Heart right ventricle (tissue), 16 donors: ENCODE results near the gene SPON1. TPM values are rescaled to one million over a fixed set of nuclear protein-coding genes. Genes with fewer than 3 reads are reported as not detected.
"Not testable (repeated sequence)": the region's sequence is repeated elsewhere in the genome, so short reads cannot be mapped to it uniquely, and the experiment has no call there.

ENCODE experiments used
- ATAC-seq, 8 donors: fragments of 200-7000 bp; cut with Tn5 transposase; one replicate each; pipeline ENCODE4 v1.9.1; 2020; ENCODE audit warnings: mild to moderate bottlenecking in 8 of 8, moderate library complexity in 8 of 8, moderate number of reproducible peaks in 1 of 8
- DNase-seq, 2 donors: peaks; one replicate each; pipeline ENCODE4 v3.0.0-alpha.2; 2020
- H3K27ac ChIP-seq, 10 donors: fragments of 200-600 bp; sonication (generic) in 2 of 10; one replicate each; pipeline versions ENCODE4 v1.5.0 to v1.8.0; 2020 to 2022; ENCODE audit warnings: mild to moderate bottlenecking in 3 of 10
- H3K27me3 ChIP-seq, 7 donors: fragments of 200-600 bp; one replicate each; pipeline ENCODE4 v1.8.0; 2021 to 2022; ENCODE audit warnings: mild to moderate bottlenecking in 2 of 7
- H3K36me3 ChIP-seq, 9 donors: fragments of 200-600 bp; sonication (generic) in 1 of 9; one replicate each; pipeline versions ENCODE4 v1.5.0 to v1.8.0; 2020 to 2022; ENCODE audit warnings: mild to moderate bottlenecking in 2 of 9
- H3K4me1 ChIP-seq, 9 donors: fragments of 200-600 bp; sonication (generic) in 1 of 9; one replicate each; pipeline versions ENCODE4 v1.5.0 to v1.8.0; 2020 to 2022; ENCODE audit warnings: mild to moderate bottlenecking in 4 of 9
- H3K4me3 ChIP-seq, 10 donors: fragments of 200-600 bp; sonication (generic) in 2 of 10; one replicate each; pipeline versions ENCODE4 v1.5.0 to v1.8.0; 2020 to 2022; ENCODE audit warnings: mild to moderate bottlenecking in 7 of 10, moderate library complexity in 2 of 10
- H3K9me3 ChIP-seq, 11 donors: fragments of 200-600 bp in 10 of 11; sonication (generic) in 2 of 11; one replicate each; pipeline versions ENCODE4 v1.5.0 to v1.8.0; 2013 to 2022; ENCODE audit warnings: mild to moderate bottlenecking in 2 of 11, control low read depth in 1 of 11, moderate library complexity in 1 of 11
- CTCF ChIP-seq, 9 donors: fragments of 200-600 bp; sonication (generic) in 2 of 9; IDR thresholded peaks; one replicate each; pipeline versions ENCODE4 v1.5.0 to v1.8.0; 2021 to 2022; ENCODE audit warnings: antibody characterized with exemption in 9 of 9, mild to moderate bottlenecking in 5 of 9, moderate library complexity in 1 of 9
- WGBS, 2 donors: extraction: QIAGEN DNeasy Blood & Tissue Kit; methylation state at CpG; one replicate each; pipeline ENCODE4 v1.1.7; 2013; ENCODE audit warnings: inconsistent platforms in 1 of 2; 5-methylcytosine and 5-hydroxymethylcytosine counted together
- intact Hi-C, 10 donors: fragments of 100-400 bp; cut with DNase I; formaldehyde crosslinking; loops; one replicate each; pipeline versions ENCODE4 v1.11.1 to v1.14.2; 2022
- polyA plus RNA-seq, 2 donors: library from polyadenylated mRNA; stranded (reverse); fragments of 200-250 nt; gene quantifications; one replicate each; pipeline ENCODE4 v1.2.3, GENCODE V29; 2013
- total RNA-seq, 10 donors: library from RNA; stranded (reverse); fragmentation: NEBNext Ultra II Directional in 3 of 10; extraction: Animal tissue kit (Norgen Biotek cat#: 25700) in 3 of 10; gene quantifications; one replicate each; pipeline versions ENCODE4 v1.2.1 to v1.2.4, GENCODE V29; 2021 to 2023
- donor health status: Arrhythmogenic right ventricular cardiomyopathy.
- donor health status: ischemic (EF 13 %, LVEDD 7.1; RV severe dilation, severe dysfunction).
- donor health status: healthy with polysubstance abuse.
- donor health status: DM: no; HTN: yes; CAD: no.
- donor health status: DM: no; HTN: no; CAD: no.
- donor health status: ischemic (EF 25% LVEDD 6.9; RV normal size, moderate dysfunction).
- donor health status: ischemic (EF 25% LVEDD 5.7; RV mildly dilated, moderate dysfunction).
- donor health status: healthy.
- donor health status: DM: yes; HTN: yes; CAD: no.
- donor health status: Ischemic cardiomyopathy.
- donor health status: ischemic (EF 35%, LVEDD 5.7; RV mildly dilated, moderate dysfunction).
- donor health status: nonischemic (EF 11% LVEDD 7.7; RV severe dilation, severe dysfunction).
- donor health status: DM: yes; HTN: yes; CAD: no.
- donor health status: PGD.
- donor health status: ischemic (EF 29% LVEDD 5.4; RV normal size, mild dysfunction).
- donor health status: nonischemic (EF 23%, LVEDD 6.1; RV moderate dilation, normal function).

Gene SPON1
- total and polyA plus RNA-seq, 12 donors, result 2.9 to 14.7 (median 5.6) TPM

DNA sequence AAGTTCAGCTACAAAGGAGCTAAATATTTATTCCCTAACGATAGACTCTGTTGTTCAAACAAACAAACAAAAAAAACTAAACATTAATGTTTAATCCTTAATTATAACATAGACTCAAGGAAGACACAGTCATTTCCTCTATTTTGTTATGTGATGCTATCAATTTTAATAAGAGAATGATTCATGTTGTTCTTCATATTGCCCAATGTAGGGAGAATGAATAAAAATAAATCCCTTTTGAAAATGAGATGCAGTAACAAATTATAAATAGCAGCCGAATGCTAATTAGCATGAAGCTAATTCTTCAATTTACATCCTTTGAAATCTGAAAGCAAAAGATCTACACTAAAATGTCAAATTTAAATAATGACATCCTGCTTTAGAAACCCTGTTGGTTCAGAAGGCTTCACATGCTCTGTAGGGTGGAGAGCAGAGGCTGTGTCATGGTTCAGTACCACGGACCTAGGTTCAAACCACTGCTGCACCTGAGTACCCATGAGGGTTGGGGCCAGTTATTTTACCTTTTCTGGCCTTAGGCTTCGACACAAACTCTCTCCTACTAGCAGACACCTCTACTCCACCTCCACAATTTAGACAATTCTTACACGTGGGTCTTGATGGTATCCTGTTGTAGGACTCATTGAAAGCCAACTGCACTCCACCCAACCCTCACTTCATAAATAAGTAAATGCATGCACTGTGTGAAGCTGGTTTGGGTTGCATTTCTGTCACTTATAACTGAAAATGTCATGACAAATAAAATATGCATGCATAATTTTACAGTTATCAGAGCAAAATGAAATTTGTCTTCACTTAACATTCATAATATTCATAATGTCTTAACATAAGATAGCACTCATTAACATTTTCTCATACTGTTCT lies 307.4 kb downstream of the SPON1 start:
- no peak for TF ChIP-seq CTCF (IDR thresholded peaks at IDR 0.05)
- Histone ChIP-seq H3K4me3 (no peak overlapping the region), H3K27me3 (no peaks in the 10 kb centered on the region), H3K36me3 (peaks cover 0 to 22% (median 0%) of the 10 kb centered on the region in 9 donors), H3K4me1 (peaks cover 0 to 24% (median 0%) of the 10 kb centered on the region in 9 donors), H3K27ac (no peak overlapping the region), H3K9me3 (no peaks in the 10 kb centered on the region)
- ATAC-seq (no peak), DNase-seq (no peak)
- intact Hi-C loops, result no loop called here
- WGBS, 2 donors, result 84 to 88% methylated on average over 5 of the region's 5 CpGs

DNA sequence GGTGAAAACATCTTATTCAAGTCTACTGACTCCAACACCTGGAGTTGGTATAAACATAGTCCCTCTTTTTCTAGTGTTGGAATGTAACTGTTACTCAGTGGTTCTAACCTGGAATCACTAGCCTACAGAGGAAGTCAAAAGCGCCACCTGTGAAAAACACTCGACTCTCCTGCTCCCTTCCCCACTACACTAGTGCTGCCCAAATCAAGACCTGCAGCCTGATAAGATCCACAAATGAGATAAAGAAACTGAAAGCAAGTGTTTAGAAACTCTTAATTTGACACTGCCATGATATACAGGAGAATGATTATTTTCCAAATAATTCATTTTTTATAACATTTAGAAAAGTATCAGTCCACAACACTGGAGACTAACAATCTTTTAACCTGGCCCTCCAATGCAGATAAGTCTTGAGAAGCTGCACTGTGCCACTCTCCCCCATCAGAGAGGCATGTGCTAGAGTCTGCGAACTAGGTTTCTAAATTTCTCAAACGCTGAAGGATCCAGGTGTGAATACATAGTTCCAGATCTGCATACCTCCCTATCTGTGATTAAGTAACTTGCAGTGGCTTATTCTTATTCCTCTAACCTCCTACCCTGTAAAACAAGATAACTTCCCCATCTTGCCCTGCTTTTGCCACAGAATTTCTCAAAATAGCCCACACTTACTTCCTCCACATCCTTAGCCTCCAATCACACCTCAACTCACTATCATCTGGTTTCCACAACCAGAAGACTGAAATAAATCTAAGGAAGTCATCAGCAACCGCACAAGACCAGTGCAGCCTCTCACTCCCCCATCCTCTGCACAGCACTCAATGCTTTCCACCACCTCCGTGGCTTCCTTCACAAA lies 308.4 kb downstream of the SPON1 start:
- Histone ChIP-seq H3K9me3 (no peaks in the 10 kb centered on the region), H3K36me3 (peaks cover 0 to 13% (median 0%) of the 10 kb centered on the region in 9 donors), H3K4me3 (no peak overlapping the region), H3K27ac (no peak overlapping the region), H3K27me3 (no peaks in the 10 kb centered on the region), H3K4me1 (peaks cover 0 to 24% (median 0%) of the 10 kb centered on the region in 9 donors)
- WGBS, 2 donors, result 53 to 77% methylated on average over 6 of the region's 6 CpGs
- DNase-seq (no peak), ATAC-seq (no peak)
- intact Hi-C loops, result no loop called here
- no peak for TF ChIP-seq CTCF (IDR thresholded peaks at IDR 0.05)

DNA sequence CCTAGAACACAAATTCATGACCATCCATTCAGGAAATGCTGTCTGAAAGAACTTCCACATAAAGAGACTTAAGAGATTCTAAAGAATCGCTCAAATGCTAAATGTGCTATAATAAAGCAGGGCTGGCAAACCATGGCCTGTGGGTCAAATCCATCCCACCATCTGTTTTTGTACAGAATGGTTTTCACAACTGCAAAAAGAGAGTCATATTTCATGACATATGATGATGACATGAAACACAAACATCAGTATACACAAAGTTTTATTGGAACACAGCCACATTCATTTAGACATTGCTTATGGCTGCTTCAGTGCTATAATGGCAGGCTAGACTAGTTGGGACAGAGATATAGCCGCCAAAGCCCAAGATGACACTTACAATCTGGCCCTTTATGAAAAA lies 311.4 kb downstream of the SPON1 start:
- no peak for ATAC-seq
- H3K4me1 ChIP-seq, result peaks cover 0 to 24% (median 0%) of the 10 kb centered on the region in 9 donors
- no peaks in the 10 kb centered on the region for H3K9me3 ChIP-seq
- intact Hi-C loops, result no loop called here
- peaks cover 0 to 18% (median 0%) of the 10 kb centered on the region in 9 donors for H3K36me3 ChIP-seq
- no peak for TF ChIP-seq CTCF (IDR thresholded peaks at IDR 0.05)
- H3K4me3 ChIP-seq, result no peak overlapping the region
- WGBS, 2 donors, result 92 to 95% methylated on average over 2 of the region's 2 CpGs
- DNase-seq, result no peak
- H3K27ac ChIP-seq, result no peak overlapping the region
- H3K27me3 ChIP-seq, result no peaks in the 10 kb centered on the region

- Histone ChIP-seq H3K36me3 (peaks cover 0 to 30% (median 0%) of the 10 kb centered on the region in 9 donors), H3K4me3 (no peak overlapping the region), H3K27ac (no peak overlapping the region), H3K4me1 (peaks cover 0 to 20% (median 0%) of the 10 kb centered on the region in 9 donors), H3K27me3 (no peaks in the 10 kb centered on the region), H3K9me3 (no peaks in the 10 kb centered on the region)
- intact Hi-C loops, result no loop called here
- no peak for ATAC-seq
- no peak for TF ChIP-seq CTCF (IDR thresholded peaks at IDR 0.05)
- DNase-seq, result no peak
These were observed 312.6 kb downstream of the SPON1 start for GRCh38 chr11:14275076-14275475.

DNA sequence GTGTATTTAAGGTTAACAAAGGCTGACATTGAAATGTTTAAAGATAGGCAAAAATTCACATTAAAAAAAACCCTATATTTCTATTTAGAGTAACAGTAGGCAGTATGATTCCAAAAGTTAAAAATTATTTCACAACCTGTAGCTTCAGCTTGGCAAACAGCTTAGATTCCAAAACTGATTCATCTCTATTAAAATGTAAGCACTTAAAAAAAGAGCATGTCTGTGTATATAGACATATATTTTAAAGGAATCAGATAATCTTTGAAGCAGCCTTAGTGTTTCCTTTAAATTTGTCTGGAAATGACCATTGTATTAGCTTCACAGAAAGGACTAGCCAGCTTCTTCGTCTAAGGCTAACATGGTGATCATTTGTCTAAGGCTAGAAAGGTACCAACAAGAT lies 316.3 kb downstream of the SPON1 start:
- intact Hi-C loops, result not testable (repeated sequence)

More for the DNA sequence above, 316.3 kb downstream of the SPON1 start:
- H3K36me3 ChIP-seq, result peaks cover 0 to 42% (median 0%) of the 10 kb centered on the region in 9 donors
- not testable (repeated sequence) for H3K27me3 ChIP-seq, H3K4me1 ChIP-seq, DNase-seq, H3K4me3 ChIP-seq, H3K27ac ChIP-seq, H3K9me3 ChIP-seq, ATAC-seq
- WGBS, 2 donors, result 92% methylated on average over 1 of the region's 1 CpG; no CpG with 5 or more reads in 1 of the 2 donors
